B cell (primary cell): Measurements from ENCODE around the gene SMARCA4. TPM values are rescaled to one million over a fixed set of nuclear protein-coding genes. Genes with fewer than 3 reads are reported as not detected.
"Not testable (repeated sequence)": the region's sequence is repeated elsewhere in the genome, so short reads cannot be mapped to it uniquely, and the experiment has no call there.

ENCODE experiments used
- ATAC-seq: fragments of 200-7000 bp; cut with Tn5 transposase; one replicate; pipeline ENCODE4 v1.10.0; 2021; ENCODE audit warnings: low read depth, mild to moderate bottlenecking, moderate number of reproducible peaks, moderate library complexity
- CTCF ChIA-PET: fragments of 350-600 bp; sonication (Branson Sonifier 250); formaldehyde crosslinking; loops from one replicate; lab custom pipeline; 2021; ENCODE audit warnings: antibody characterized with exemption, inconsistent platforms; lab: Charles Lee
- POLR2A ChIA-PET: fragments of 350-600 bp; sonication (Branson Sonifier 250); formaldehyde crosslinking; loops from one replicate; lab custom pipeline; 2021; ENCODE audit warnings: antibody characterized with exemption; lab: Charles Lee
- DNase-seq: peaks from one replicate; pipeline ENCODE4 v3.0.0; 2013
- H2AFZ ChIP-seq: 2 replicates; pipeline ENCODE4 v1.6.1; 2012; ENCODE audit warnings: mild to moderate bottlenecking, low read depth, low read length; ENCODE audit not compliant: insufficient read depth, poor library complexity, severe bottlenecking
- H3K27ac ChIP-seq, 2 donors: 1 replicate in 1 of 2; 2 replicates in 1 of 2; pipeline ENCODE4 v1.5.1; 2012 to 2013; ENCODE audit warnings: low read length in 2 of 2, mild to moderate bottlenecking in 2 of 2, moderate library complexity in 1 of 2
- H3K27me3 ChIP-seq, 4 experiments: fragments of 200-600 bp in 1 of 4; sonication (generic) in 1 of 4; replicated peaks in 1 of 4; 1 replicate in 2 of 4; 2 replicates in 2 of 4; pipeline versions ENCODE4 v1.6.1 to v1.7.0; 2013 to 2016; ENCODE audit warnings: low read length in 3 of 4, mild to moderate bottlenecking in 2 of 4, mixed read lengths in 1 of 4, moderate library complexity in 1 of 4; ENCODE audit not compliant: insufficient read depth in 4 of 4, control insufficient read depth in 3 of 4; ENCODE audit errors: control extremely low read depth in 1 of 4
- H3K36me3 ChIP-seq, 2 experiments: replicated peaks in 1 of 2; 1 replicate in 1 of 2; 2 replicates in 1 of 2; pipeline versions ENCODE4 v1.6.1 to v1.7.1; 2013; ENCODE audit warnings: low read length in 1 of 2; ENCODE audit not compliant: insufficient read depth in 2 of 2, control insufficient read depth in 1 of 2; ENCODE audit errors: control extremely low read depth in 1 of 2, extremely low read depth in 1 of 2
- H3K4me1 ChIP-seq, 2 donors: fragments of 200-600 bp in 1 of 2; sonication (generic) in 1 of 2; 1 replicate in 1 of 2; 2 replicates in 1 of 2; pipeline versions ENCODE4 v1.5.1 to v1.6.1; 2013 to 2017; ENCODE audit warnings: low read length in 2 of 2; ENCODE audit not compliant: control insufficient read depth in 2 of 2, insufficient read depth in 2 of 2
- H3K4me2 ChIP-seq: replicated peaks from 2 replicates; pipeline ENCODE3; 2012; ENCODE audit warnings: mild to moderate bottlenecking, low read depth, low read length; ENCODE audit not compliant: poor library complexity, severe bottlenecking
- H3K4me3 ChIP-seq, 5 experiments: fragments of 200-600 bp in 1 of 5; sonication (generic) in 1 of 5; 1 replicate in 3 of 5; 2 replicates in 2 of 5; pipeline versions ENCODE4 v1.5.1 to v1.7.0; 2011 to 2016; ENCODE audit warnings: low read length in 4 of 5, mild to moderate bottlenecking in 4 of 5, low read depth in 2 of 5, control low read depth in 1 of 5, moderate library complexity in 1 of 5; ENCODE audit not compliant: insufficient read depth in 1 of 5; ENCODE audit errors: control extremely low read depth in 1 of 5, extremely low read depth in 1 of 5
- H3K79me2 ChIP-seq: fragments of 200-600 bp; sonication (generic); one replicate; pipeline ENCODE4 v1.6.0; 2016; ENCODE audit warnings: low read length; ENCODE audit not compliant: control insufficient read depth, insufficient read depth
- H3K9ac ChIP-seq: fragments of 200-600 bp; sonication (generic); 2 replicates; pipeline ENCODE4 v1.6.1; 2017; ENCODE audit warnings: mild to moderate bottlenecking, low read length, moderate library complexity
- H3K9me3 ChIP-seq, 3 donors: one replicate each; pipeline versions ENCODE4 v1.6.1 to v1.7.1; 2013; ENCODE audit warnings: low read length in 2 of 3; ENCODE audit not compliant: control insufficient read depth in 2 of 3, insufficient read depth in 1 of 3; ENCODE audit errors: control extremely low read depth in 1 of 3
- H4K20me1 ChIP-seq: 2 replicates; pipeline ENCODE4 v1.6.0; 2012; ENCODE audit warnings: mild to moderate bottlenecking, low read length; ENCODE audit not compliant: insufficient read depth, control insufficient read depth, poor library complexity, severe bottlenecking
- H3K27ac Mint-ChIP-seq: one replicate; pipeline ENCODE4 v1.8.0; 2021; ENCODE audit warnings: mixed read lengths
- H3K27me3 Mint-ChIP-seq: one replicate; pipeline ENCODE4 v1.8.0; 2021; ENCODE audit warnings: mixed read lengths
- H3K4me1 Mint-ChIP-seq: one replicate; pipeline ENCODE4 v1.8.0; 2021; ENCODE audit warnings: mixed read lengths
- H3K4me3 Mint-ChIP-seq: one replicate; pipeline ENCODE4 v1.8.0; 2021; ENCODE audit warnings: mixed read lengths
- H3K9me3 Mint-ChIP-seq: one replicate; pipeline ENCODE4 v1.8.0; 2022; ENCODE audit warnings: mixed read lengths; ENCODE audit not compliant: insufficient read depth
- CTCF ChIP-seq: fragments of 200-600 bp; IDR thresholded peaks from one replicate; pipeline ENCODE4 v1.8.0; 2022; ENCODE audit warnings: antibody characterized with exemption, mild to moderate bottlenecking
- EZH2 ChIP-seq: IDR thresholded peaks from 2 replicates; pipeline ENCODE4 v1.6.1; 2012; ENCODE audit warnings: borderline replicate concordance, low read depth, mild to moderate bottlenecking, moderate library complexity, low read length; ENCODE audit not compliant: insufficient read depth, poor library complexity, severe bottlenecking
- WGBS: methylation state at CpG from one replicate; pipeline ENCODE4 v1.1.5; 2013; ENCODE audit warnings: missing lambda C conversion rate; ENCODE audit not compliant: insufficient coverage; 5-methylcytosine and 5-hydroxymethylcytosine counted together
- intact Hi-C: fragments of 100-400 bp; cut with micrococcal nuclease; formaldehyde crosslinking; loops from one replicate; pipeline ENCODE4 v1.10.0; 2022
- polyA plus RNA-seq: library from polyadenylated mRNA; depleted of rRNA; stranded (reverse); fragments of >200 nt; gene quantifications from 2 replicates; pipeline ENCODE4 v1.2.3, GENCODE V29; 2012
- total RNA-seq, 2 donors: library from RNA; stranded (reverse); fragments of 120-200 nt in 1 of 2; gene quantifications; 1 replicate in 1 of 2; 2 replicates in 1 of 2; pipeline versions ENCODE4 v1.2.3 to v1.2.4, GENCODE V29; 2013 to 2022

SMARCA4 gene
- total and polyA plus RNA-seq, 2 donors (not counting 1 experiment from before 2014, with no cell fraction given) = 49.7 to 82.3 TPM

- Mint-ChIP-seq H3K27ac (no peak overlapping the region), H3K9me3 (no peaks in the 10 kb centered on the region), H3K27me3 (no peaks in the 10 kb centered on the region), H3K4me3 (no peak overlapping the region), H3K4me1 (peaks cover 4% of the 10 kb centered on the region)
- no peaks in the 10 kb centered on the region for H3K27me3 ChIP-seq
- H3K9me3 ChIP-seq = no peaks in the 10 kb centered on the region
- no peak overlapping the region for H3K4me3 ChIP-seq
- no peak overlapping the region for H3K9ac ChIP-seq
- no peak for ATAC-seq
- H3K79me2 ChIP-seq = no peaks in the 10 kb centered on the region
- H3K4me1 ChIP-seq = no peaks in the 10 kb centered on the region
- no peak overlapping the region for H2AFZ ChIP-seq
- intact Hi-C loops = no loop called here
- TF ChIP-seq EZH2 (no peak), CTCF (no peak)
- ChIA-PET POLR2A (no interaction called here), CTCF (interaction anchor here (0.5 to 1.3 kb wide), 2 partner anchors 11 to 18 kb away, joined by 4 to 5 read pairs; no protein-coding TSS in a partner anchor)
- H3K4me2 ChIP-seq = no peak overlapping the region
- no peaks in the 10 kb centered on the region for H3K36me3 ChIP-seq
- no peak overlapping the region for H3K27ac ChIP-seq
- WGBS = 100% methylated on average over 3 of the region's 6 CpGs
- H4K20me1 ChIP-seq = no peaks in the 10 kb centered on the region
- DNase-seq = no peak
Observed at GRCh38 chr19:10952809-10953208, 8.0 kb upstream of the SMARCA4 start.

- H3K9me3 ChIP-seq, H2AFZ ChIP-seq, intact Hi-C loops, ATAC-seq, DNase-seq, H3K27me3 Mint-ChIP-seq, H4K20me1 ChIP-seq, H3K27me3 ChIP-seq, H3K36me3 ChIP-seq, H3K9me3 Mint-ChIP-seq, H3K9ac ChIP-seq, POLR2A ChIA-PET: not testable (repeated sequence)
- Histone ChIP-seq H3K79me2 (peaks cover 38% of the 10 kb centered on the region), H3K4me1 (peaks cover 22 to 37% of the 10 kb centered on the region in 2 donors), H3K27ac (peak overlapping the region in 1 of 2 donors; percentile 84), H3K4me2 (peak overlapping the region; percentile 83), H3K4me3 (peak overlapping the region in 1 of 5 experiments; percentile 72)
- CTCF ChIA-PET = interaction anchor here (1.1 to 2.2 kb wide), 2 partner anchors 18 to 23 kb away, joined by 6 to 7 read pairs; no protein-coding TSS in a partner anchor
- H3K27ac Mint-ChIP-seq = peak overlapping the region; percentile 37
- peaks cover 36% of the 10 kb centered on the region for H3K4me1 Mint-ChIP-seq
- WGBS = 97% methylated on average over 11 of the region's 19 CpGs
- H3K4me3 Mint-ChIP-seq = peak overlapping the region; percentile 90
Observed at GRCh38 chr19:10959277-10959968, 1.4 kb upstream of the SMARCA4 start.
